ENCODE data around the gene CCNJL. TPM values are rescaled to one million over a fixed set of nuclear protein-coding genes. Genes with fewer than 3 reads are reported as not detected.

Gene CCNJL
- 10 to 100 TPM in 1 of 8 experiments, 1 to 10 TPM in 4, under 1 TPM in 3; 0.10 to 10.0 (median 1.4) TPM for total RNA-seq

GRCh38 chr5:160312134-160312959 is at the start of gene CCNJL:
TSS of gene CCNJL (minus strand) at chr5:160312564. CDS start at chr5:160311923, 641 bp downstream.
- 0 to 1% (median 0%) methylated on average over 3 to 11 of the region's 84 CpGs; no CpG with 5 or more reads in 3 of the 10 experiments for WGBS, 10 experiments

GRCh38 chr5:160361624-160362228 is 49.4 kb upstream of the CCNJL start:
- ATAC-seq (replicated peaks in 6 of 8): no peak
- WGBS, 10 experiments: 0 to 100% (median 74%) methylated on average over 1 to 9 of the region's 9 CpGs; no CpG with 5 or more reads in 3 of the 10 experiments
- H3K4me3 ChIP-seq: no peak overlapping the region
- H3K4me1 ChIP-seq (replicated peaks in 1 of 2): peaks cover 14 to 16% of the 10 kb centered on the region in 2 donors
- in situ Hi-C loops (cut with MboI; ENCODE audit: low pct_unique_long_range_greater_than_20kb in 2 of 9, low sequenced_read_pairs in 9 of 9, unreplicated experiment in 9 of 9): no loop called here
- H3K27ac ChIP-seq: no peak overlapping the region

More at GRCh38 chr5:160312134-160312959, at the start of gene CCNJL:
- Histone ChIP-seq H3K4me3 (peak within 1 kb of the TSS; percentile 41 to 90 (median 59)), H3K27ac (no peak within 1 kb of the TSS), H3K4me1 (replicated peaks in 1 of 2) (peaks cover 3 to 7% of the 10 kb centered on the region in 2 donors)
- in situ Hi-C loops (cut with MboI; ENCODE audit: low pct_unique_long_range_greater_than_20kb in 2 of 9, low sequenced_read_pairs in 9 of 9, unreplicated experiment in 9 of 9): no loop called here
- peak; percentile 40 to 90 (median 83) for ATAC-seq (replicated peaks in 6 of 8)

GRCh38 chr5:160360310-160360709 is 47.9 kb upstream of the CCNJL start:
- 0 to 100% (median 66%) methylated on average over 1 to 3 of the region's 3 CpGs; no CpG with 5 or more reads in 2 of the 10 experiments for WGBS, 10 experiments
- peak in 1 of 8 experiments; percentile 20 for ATAC-seq (replicated peaks in 6 of 8)
- H3K4me3 ChIP-seq: no peak overlapping the region
- no peak overlapping the region for H3K27ac ChIP-seq
- in situ Hi-C loops (cut with MboI; ENCODE audit: low pct_unique_long_range_greater_than_20kb in 2 of 9, low sequenced_read_pairs in 9 of 9, unreplicated experiment in 9 of 9): no loop called here
- peaks cover 16% of the 10 kb centered on the region in 2 donors for H3K4me1 ChIP-seq (replicated peaks in 1 of 2)

GRCh38 chr5:160359816-160360215 is 47.5 kb upstream of the CCNJL start:
- in situ Hi-C loops (cut with MboI; ENCODE audit: low pct_unique_long_range_greater_than_20kb in 2 of 9, low sequenced_read_pairs in 9 of 9, unreplicated experiment in 9 of 9): no loop called here
- Histone ChIP-seq H3K4me3 (no peak overlapping the region), H3K27ac (no peak overlapping the region), H3K4me1 (replicated peaks in 1 of 2) (peaks cover 16% of the 10 kb centered on the region in 2 donors)
- ATAC-seq (replicated peaks in 6 of 8): peak in 3 of 8 experiments; percentile 34 to 74 (median 56)
- 43 to 100% (median 90%) methylated on average over 2 to 3 of the region's 4 CpGs; no CpG with 5 or more reads in 7 of the 10 experiments for WGBS, 10 experiments

- no peak overlapping the region for H3K4me3 ChIP-seq
- H3K27ac ChIP-seq: no peak overlapping the region
- 0 to 33% (median 0%) methylated on average over 1 of the region's 1 CpG; no CpG with 5 or more reads in 2 of the 10 experiments for WGBS, 10 experiments
- in situ Hi-C loops (cut with MboI; ENCODE audit: low pct_unique_long_range_greater_than_20kb in 2 of 9, low sequenced_read_pairs in 9 of 9, unreplicated experiment in 9 of 9): no loop called here
- H3K4me1 ChIP-seq (replicated peaks in 1 of 2): peaks cover 16% of the 10 kb centered on the region in 2 donors
- ATAC-seq (replicated peaks in 6 of 8): no peak
Observed at GRCh38 chr5:160359242-160359641, 46.9 kb upstream of the CCNJL start.

GRCh38 chr5:160357861-160358411 is 45.6 kb upstream of the CCNJL start:
- peak in 7 of 8 experiments; percentile 48 to 84 (median 72) for ATAC-seq (replicated peaks in 6 of 8)
- Histone ChIP-seq H3K4me3 (no peak overlapping the region), H3K4me1 (replicated peaks in 1 of 2) (peaks cover 8% of the 10 kb centered on the region in 2 donors), H3K27ac (no peak overlapping the region)
- 0 to 67% (median 32%) methylated on average over 1 to 5 of the region's 7 CpGs; no CpG with 5 or more reads in 2 of the 10 experiments for WGBS, 10 experiments
- in situ Hi-C loops (cut with MboI; ENCODE audit: low pct_unique_long_range_greater_than_20kb in 2 of 9, low sequenced_read_pairs in 9 of 9, unreplicated experiment in 9 of 9): no loop called here

- 32 to 90% (median 74%) methylated on average over 1 to 7 of the region's 7 CpGs for WGBS, 10 experiments
- Histone ChIP-seq H3K4me3 (no peak overlapping the region), H3K4me1 (replicated peaks in 1 of 2) (peaks cover 8% of the 10 kb centered on the region in 2 donors), H3K27ac (no peak overlapping the region)
- no peak for ATAC-seq (replicated peaks in 6 of 8)
- in situ Hi-C loops (cut with MboI; ENCODE audit: low pct_unique_long_range_greater_than_20kb in 2 of 9, low sequenced_read_pairs in 9 of 9, unreplicated experiment in 9 of 9): no loop called here
Observed at GRCh38 chr5:160357394-160357793, 45.0 kb upstream of the CCNJL start.

GRCh38 chr5:160356550-160357347 is 44.4 kb upstream of the CCNJL start:
- no peak overlapping the region for H3K27ac ChIP-seq
- 48 to 84% (median 73%) methylated on average over 1 to 6 of the region's 7 CpGs; no CpG with 5 or more reads in 3 of the 10 experiments for WGBS, 10 experiments
- in situ Hi-C loops (cut with MboI; ENCODE audit: low pct_unique_long_range_greater_than_20kb in 2 of 9, low sequenced_read_pairs in 9 of 9, unreplicated experiment in 9 of 9): no loop called here
- H3K4me1 ChIP-seq (replicated peaks in 1 of 2): peaks cover 8% of the 10 kb centered on the region in 2 donors
- H3K4me3 ChIP-seq: no peak overlapping the region
- peak in 1 of 8 experiments; percentile 37 for ATAC-seq (replicated peaks in 6 of 8)

GRCh38 chr5:160354666-160355065 is 42.3 kb upstream of the CCNJL start:
- 53 to 100% (median 80%) methylated on average over 1 to 3 of the region's 14 CpGs; no CpG with 5 or more reads in 7 of the 10 experiments for WGBS, 10 experiments
- Histone ChIP-seq H3K4me3 (no peak overlapping the region), H3K4me1 (replicated peaks in 1 of 2) (peaks cover 8% of the 10 kb centered on the region in 2 donors), H3K27ac (no peak overlapping the region)
- in situ Hi-C loops (cut with MboI; ENCODE audit: low pct_unique_long_range_greater_than_20kb in 2 of 9, low sequenced_read_pairs in 9 of 9, unreplicated experiment in 9 of 9): no loop called here
- no peak for ATAC-seq (replicated peaks in 6 of 8)

GRCh38 chr5:160353379-160353778 is 41.0 kb upstream of the CCNJL start:
- in situ Hi-C loops (cut with MboI; ENCODE audit: low pct_unique_long_range_greater_than_20kb in 2 of 9, low sequenced_read_pairs in 9 of 9, unreplicated experiment in 9 of 9): no loop called here
- Histone ChIP-seq H3K4me1 (replicated peaks in 1 of 2) (peaks cover 8% of the 10 kb centered on the region in 2 donors), H3K27ac (no peak overlapping the region), H3K4me3 (no peak overlapping the region)
- WGBS, 10 experiments: 77 to 93% (median 81%) methylated on average over 2 to 5 of the region's 8 CpGs; no CpG with 5 or more reads in 5 of the 10 experiments
- ATAC-seq (replicated peaks in 6 of 8): peak in 1 of 8 experiments; percentile 43

- in situ Hi-C loops (cut with MboI; ENCODE audit: low pct_unique_long_range_greater_than_20kb in 2 of 9, low sequenced_read_pairs in 9 of 9, unreplicated experiment in 9 of 9): no loop called here
- no peak overlapping the region for H3K4me3 ChIP-seq
- ATAC-seq (replicated peaks in 6 of 8): no peak
- H3K4me1 ChIP-seq (replicated peaks in 1 of 2): peaks cover 1 to 3% of the 10 kb centered on the region in 2 donors
- WGBS, 10 experiments: 80 to 100% (median 92%) methylated on average over 1 to 4 of the region's 4 CpGs; no CpG with 5 or more reads in 5 of the 10 experiments
- H3K27ac ChIP-seq: no peak overlapping the region
Observed at GRCh38 chr5:160352308-160352707, 39.9 kb upstream of the CCNJL start.

- Histone ChIP-seq H3K27ac (no peak overlapping the region), H3K4me1 (replicated peaks in 1 of 2) (peaks cover 3% of the 10 kb centered on the region in 2 donors), H3K4me3 (no peak overlapping the region)
- no peak for ATAC-seq (replicated peaks in 6 of 8)
- in situ Hi-C loops (cut with MboI; ENCODE audit: low pct_unique_long_range_greater_than_20kb in 2 of 9, low sequenced_read_pairs in 9 of 9, unreplicated experiment in 9 of 9): loop anchor here in 8 of 9 experiments (10.0 to 25.0 kb wide), 6 partner anchors 138 to 338 kb away; partner anchors contain the start of gene TTC1 (in 3 of the 8)
- 0 to 97% (median 73%) methylated on average over 1 to 4 of the region's 4 CpGs for WGBS, 10 experiments
Observed at GRCh38 chr5:160349935-160350303, 37.6 kb upstream of the CCNJL start.
